H4 (cell line): ENCODE data around the gene ACOXL. TPM values are rescaled to one million over a fixed set of nuclear protein-coding genes. Genes with fewer than 3 reads are reported as not detected.

ENCODE experiments used
- DNase-seq: peaks from one replicate; pipeline ENCODE4 v3.0.0-alpha.2; 2015; ENCODE audit warnings: low spot score
- total RNA-seq: library from RNA; depleted of rRNA; stranded (reverse); fragments of >200 nt; shearing (Covaris generic); gene quantifications from 2 replicates; pipeline ENCODE4 v1.2.3, GENCODE V29; 2014

The ACOXL gene
- total RNA-seq, 1 experiment from 2014 or later: not detected

DNA sequence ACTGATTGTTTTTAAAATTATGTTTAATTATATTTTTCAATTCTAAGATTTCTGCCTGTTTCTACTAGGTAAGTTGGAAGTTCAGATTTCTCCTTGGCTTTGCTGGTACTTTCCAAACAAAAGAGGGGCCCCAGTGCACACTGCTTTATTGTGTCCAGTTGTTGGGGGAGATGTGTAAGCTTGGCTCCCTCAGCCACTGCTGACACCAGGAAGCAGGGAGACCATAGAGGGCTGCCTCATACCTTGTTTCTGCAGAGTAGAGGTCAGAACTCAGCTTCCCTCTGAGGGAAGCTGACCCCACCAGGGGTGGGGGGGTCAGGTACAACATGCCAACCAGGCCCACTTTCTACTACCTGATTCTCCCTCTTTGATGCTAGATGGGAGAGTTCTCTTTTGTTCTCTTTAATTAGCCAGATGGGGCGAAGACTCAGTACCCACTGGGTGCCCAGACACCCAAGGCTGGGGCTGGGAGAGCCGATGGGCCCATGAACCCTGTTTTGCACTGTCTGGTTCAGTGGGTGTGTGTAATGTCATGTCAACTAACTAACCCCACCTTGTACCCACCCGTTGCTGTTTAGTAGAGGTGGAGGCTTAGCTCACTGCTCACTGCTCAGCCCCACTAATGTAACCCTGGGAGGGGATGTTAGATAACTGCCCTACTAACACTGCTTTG lies 403.0 kb downstream of the ACOXL start:
- no peak for DNase-seq

DNA sequence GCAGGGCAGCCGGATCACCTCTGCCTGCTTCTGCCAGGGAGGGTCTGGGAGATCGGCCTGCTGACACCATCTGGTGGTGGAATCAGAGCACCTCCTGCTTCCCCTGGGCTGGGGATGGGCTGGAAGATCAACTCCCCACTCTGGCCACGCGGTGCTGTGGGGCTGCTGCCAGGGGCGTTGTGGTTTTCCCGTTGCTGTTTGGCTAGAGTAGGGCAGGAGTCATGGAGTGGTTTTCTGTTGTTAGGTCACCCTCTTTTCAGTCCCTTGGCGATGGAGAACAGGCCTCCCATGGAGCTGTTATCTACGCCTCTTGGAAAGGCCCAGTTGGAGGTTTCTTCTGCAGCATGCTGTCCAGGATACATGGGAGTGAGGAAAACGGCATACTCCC lies 403.5 kb downstream of the ACOXL start:
- DNase-seq: peak; percentile 71

DNA sequence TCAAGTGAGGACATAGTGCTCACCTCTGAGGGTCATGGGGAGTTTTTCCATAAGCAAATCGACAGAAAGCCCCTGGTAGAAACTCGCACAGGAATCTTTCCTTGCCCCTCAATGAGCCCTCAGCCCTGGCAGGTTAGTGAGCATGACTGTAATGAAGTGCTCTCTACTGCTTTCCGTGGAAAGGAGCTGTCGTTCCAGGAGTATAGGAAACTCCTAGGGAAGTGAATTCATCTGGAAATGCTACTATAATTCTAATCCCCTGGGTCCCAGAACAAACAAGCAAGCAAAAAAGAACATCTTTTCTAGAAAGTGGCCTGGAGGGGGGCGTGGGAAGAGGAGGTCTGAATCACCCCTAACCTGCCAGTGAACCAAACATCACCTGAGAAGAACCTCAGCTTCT lies 406.5 kb downstream of the ACOXL start:
- no peak for DNase-seq

DNA sequence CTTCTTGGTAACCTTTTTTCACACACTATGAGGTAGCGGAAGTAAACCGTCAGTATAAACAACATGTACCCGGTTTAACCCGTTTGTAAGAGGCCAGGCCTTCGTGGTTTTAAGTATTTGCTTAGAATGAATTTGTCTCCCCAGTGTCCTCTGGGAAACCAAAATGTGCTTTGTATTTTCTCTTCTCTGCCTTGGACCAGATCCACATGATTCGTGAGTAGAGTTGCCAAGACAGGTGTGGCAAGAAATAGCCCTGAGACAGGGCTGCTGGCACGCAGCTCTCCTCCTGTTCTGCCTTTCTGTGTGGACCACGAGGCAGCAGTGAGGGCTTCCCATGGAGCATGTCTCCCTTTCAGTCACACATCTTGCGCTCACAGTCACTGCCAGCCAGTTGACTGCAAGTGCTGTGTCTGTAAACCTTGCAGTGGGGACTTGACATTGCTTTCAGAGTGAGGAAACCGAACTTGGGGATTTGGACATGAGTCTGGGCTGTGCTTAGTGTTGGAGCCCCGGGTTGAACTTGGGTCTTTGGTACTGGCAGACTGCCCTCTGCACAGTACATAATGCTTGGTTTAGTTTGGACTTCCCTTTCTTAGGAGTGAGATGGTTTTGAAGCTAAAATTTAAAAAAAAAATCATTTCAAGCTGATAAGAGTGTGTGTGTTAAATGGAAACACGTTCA lies 407.4 kb downstream of the ACOXL start:
- DNase-seq: no peak

DNA sequence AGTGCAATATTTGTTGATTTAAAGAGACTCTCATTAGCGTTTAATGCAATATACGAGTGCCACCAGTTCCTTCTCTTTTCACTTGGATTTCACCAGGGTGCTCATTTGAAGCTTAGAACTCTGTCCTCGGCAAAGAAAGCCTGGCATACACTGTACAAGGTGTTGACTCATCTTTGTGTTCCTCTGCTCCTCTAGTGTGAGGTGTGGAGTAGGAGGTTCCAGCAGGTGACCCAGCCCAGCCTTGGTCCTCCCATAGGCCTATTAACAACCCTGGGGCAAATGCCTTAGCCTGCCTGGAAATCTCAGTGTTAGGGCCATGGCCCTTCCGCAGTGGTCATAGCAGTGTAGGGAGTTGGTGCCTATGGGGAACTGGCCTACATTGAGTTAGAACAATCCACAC lies 408.4 kb downstream of the ACOXL start:
- DNase-seq: no peak

DNA sequence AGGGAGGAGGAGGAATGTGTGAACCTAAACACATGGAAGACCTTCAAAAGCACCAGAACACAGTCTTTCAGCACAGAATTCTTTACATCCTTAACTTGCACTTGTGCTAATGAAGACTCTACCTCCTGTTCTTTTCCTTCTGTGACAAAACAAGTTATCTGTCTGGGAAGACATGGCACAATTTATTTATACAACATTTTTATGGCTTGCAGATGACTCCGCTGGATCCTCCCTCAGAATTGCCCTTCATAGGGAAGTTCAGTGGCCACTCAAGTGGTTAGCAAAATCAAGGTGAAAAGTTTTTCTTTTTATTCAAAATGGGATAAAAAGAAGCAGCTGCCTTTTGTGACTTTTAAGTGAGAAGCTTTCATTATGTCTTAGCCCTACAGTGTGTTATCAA lies 409.7 kb downstream of the ACOXL start:
- DNase-seq: no peak

DNA sequence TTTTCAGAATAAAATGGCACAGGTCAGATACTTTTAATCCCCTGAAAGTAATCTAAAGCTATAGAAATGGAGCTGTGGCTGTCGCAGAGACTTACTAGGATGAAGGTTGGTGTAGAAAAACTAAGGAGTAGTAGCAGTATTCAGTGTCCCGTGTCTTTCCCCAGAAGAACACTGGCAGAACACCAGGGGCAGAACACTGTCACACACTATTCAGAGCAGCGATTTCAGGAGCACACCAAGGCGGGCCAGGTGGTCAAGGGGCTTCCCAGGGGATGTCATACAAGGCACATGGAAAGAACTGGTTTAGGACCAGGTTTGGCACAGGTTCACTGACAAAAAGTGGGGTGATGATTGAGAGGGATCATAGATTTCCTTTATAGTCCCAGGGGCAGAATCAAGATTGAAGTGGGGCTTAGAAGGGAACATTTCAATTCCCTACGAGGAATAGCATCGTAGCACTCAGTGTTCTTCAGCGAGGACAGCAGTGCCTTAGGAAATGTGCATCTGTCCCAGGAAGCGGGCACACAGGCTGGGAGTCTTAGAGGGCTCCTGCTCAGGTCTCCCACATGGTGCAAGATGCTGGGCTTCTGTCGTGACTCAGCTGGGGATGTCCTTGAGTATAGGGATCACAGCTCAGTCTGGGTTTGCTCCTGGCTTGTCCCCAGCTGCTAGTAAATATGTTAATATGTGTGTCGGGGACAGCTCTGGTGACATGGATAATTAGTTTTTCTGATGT lies 410.9 kb downstream of the ACOXL start:
- no peak for DNase-seq

DNA sequence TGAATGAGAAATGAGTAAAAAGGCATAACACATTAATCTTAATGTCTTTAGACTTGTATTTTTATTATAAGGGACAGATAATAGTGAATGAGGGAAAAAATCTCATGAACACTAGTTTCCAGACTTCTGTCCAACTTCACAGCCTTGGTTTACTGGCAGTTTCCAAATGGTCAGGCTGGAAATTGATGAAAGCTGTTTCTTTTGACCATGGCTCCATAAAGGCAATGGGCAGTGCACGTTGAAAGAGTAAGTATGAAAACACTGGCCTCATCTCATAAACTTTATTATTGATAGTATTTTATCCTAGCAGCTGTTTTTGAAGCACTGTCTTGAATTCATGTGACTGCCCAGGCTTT lies 411.4 kb downstream of the ACOXL start:
- DNase-seq: no peak

DNA sequence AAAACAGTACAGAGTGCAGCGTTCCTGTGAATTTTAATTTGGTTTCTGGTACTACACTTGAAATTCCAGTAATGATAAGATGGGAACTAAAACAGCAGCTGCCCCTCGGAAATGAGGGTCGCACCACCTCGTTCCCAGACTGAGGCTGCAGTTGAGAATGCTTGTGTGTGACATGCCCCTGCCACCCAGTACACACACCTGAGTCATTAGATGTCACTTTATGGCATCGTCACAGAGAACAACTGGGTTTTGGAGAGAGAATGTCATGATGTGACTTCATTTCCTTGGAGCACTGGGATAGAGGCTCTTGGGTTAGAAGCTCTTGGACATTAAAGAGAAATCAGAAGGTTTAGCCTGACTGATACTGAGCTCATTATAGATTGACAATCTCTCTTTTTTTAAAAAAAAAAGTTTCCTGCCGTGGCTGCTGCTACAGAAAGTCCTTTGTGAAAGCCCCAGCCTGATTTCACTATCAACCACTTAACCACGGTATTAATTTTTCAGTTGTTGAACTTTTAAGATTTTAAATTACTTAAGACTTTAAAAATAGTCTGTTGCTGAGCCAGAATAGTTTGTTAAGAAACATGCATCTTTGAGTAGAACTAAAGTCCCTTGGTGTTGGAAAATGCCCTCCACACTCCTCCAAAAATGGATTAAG lies 412.9 kb downstream of the ACOXL start:
- no peak for DNase-seq

DNA sequence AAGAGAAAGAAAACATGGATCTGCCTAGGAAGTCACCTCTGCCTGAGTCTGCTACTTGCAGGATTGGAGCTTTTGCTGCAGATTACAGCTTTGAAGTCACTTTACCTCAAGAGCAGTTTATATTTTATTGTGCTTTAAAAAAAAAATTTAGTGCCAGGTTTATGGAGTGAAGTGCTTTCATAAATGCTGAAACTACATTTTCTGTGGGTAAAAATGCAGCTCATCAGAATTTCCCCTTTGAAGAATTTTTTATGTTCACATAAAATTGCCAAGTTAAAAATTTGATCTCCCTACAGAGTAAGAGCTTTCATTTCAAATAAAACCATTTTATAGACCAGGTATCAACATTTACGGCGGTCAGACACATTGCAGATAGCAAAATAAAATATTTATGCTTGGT lies 413.6 kb downstream of the ACOXL start:
- no peak for DNase-seq

DNA sequence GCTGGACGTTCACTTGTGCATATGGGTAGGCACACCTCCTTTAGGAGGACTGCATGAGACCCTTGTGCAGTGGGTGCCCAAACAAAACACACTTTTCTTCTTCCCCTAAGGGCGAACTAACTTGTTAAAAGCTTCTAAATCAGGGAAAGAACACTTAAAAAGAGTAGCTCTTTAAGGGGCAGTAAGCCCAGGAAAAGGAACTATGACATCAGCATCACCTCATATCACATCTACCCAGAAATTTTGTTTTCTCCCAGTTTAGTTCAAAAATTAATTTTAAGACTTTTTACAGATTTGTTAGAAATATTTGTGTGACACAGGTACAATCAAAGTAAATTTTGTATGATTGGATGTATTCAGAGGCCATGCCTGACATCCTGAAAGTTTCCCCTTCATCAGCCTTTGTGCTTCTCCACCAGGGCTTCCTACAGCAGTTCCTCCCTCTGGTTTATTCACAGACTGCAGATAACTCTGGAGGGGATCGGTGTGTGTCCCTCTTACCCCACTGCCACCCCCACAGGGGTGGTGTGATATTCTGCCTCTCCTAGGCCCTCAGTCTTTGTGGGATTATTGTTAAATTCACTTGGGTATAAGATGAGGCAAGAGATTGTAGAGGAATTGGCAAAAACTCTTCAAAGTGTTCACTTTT lies 416.0 kb downstream of the ACOXL start:
- DNase-seq: no peak

DNA sequence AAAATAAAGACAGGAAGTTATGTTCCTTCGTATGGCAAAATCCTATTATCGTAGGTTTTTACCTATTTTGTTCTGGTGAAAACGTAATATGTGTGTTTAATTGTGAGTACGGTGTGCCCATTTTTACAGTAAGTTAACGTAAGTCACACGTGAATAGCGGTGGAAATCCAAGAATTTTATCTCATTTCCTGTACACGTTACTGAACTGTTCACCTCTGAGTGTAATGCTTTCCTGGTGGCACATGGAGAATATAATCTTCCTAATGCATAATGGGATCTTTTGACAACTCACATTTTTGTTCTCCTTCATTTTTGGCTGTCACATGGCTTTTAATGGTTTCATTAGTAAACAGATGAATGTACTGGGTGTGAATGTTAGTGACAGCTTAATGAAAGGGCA lies 416.6 kb downstream of the ACOXL start:
- no peak for DNase-seq

DNA sequence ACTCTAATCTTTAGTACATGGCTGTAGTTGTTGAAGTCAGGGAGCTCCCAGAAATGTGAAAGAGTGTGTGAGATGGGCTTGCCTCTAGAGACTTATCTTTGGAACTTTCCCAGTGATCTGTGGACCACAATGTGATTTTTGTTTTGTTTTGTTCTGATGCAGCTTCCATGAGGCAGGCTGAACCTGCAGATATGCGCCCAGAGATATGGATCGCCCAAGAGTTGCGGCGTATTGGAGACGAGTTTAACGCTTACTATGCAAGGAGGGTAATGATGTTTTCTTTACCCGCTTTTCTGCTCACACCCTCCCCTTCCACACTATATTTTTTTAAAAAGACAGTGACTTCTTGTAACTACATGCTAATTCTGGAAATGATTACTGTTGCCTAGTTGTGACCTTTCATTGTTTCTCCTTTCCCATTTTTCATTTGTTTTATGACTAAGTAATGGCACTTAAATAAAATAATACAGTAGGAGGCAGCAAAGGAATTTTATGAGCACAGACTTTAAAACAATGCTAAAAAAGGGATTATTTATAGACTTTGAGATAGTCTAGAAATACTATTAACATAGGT lies 417.6 kb downstream of the ACOXL start:
- DNase-seq: no peak

DNA sequence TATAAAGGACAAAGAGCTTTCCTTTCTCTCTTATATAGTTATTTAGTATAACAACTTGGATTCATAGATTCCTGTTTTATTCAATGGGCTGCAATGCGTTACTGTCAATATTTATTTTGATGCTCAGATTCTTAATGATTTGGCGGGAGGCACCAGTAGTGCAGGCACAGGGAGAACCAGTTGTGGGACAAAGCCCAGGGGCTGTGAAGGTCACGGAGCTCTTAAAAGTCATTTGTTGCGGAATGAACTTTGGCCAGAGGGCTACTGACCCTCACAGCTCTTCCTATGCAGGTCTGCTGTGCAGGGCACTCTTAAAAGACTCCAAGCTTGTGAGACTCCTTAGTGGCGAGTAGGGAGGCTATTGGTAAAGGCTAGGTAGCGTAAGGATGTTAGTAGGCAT lies 422.4 kb downstream of the ACOXL start:
- no peak for DNase-seq

DNA sequence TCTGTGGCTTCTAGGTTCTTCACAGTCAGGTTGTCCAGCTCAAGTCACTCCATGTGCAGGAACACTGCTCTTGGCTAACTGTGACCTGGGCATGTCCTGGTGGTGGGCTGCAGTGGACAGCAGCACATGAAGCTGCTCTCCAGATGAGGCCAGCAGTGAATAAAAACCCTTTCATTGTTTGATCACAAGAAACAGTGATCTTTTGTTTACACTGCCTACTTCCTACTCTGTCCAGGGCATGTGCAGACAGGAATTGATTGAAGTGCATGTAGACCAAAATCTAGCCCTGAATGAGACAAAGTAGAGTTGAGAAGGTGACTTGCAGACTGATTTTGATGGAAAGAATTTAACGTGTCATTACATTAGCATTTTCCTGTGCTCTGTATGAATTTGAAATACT lies 423.2 kb downstream of the ACOXL start:
- no peak for DNase-seq

DNA sequence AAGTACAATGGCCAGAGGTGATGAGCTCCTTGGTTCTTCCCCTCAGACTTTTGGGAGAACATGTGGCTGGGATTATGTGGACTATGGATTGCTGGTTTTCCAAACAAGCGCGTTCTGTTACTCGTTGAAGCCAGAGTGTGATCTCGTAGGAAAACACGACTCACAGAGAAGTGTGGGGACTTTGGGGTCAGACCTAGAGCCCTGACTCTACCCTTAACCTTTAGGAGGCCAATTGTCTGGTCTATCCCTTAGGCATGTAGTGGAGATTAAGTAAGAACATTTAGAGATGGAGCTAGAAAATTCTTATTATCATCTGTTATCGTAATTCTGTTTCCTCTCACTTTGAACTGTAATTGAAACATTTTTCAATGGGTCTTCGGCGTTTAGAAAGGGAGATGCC lies 424.2 kb downstream of the ACOXL start:
- no peak for DNase-seq

DNA sequence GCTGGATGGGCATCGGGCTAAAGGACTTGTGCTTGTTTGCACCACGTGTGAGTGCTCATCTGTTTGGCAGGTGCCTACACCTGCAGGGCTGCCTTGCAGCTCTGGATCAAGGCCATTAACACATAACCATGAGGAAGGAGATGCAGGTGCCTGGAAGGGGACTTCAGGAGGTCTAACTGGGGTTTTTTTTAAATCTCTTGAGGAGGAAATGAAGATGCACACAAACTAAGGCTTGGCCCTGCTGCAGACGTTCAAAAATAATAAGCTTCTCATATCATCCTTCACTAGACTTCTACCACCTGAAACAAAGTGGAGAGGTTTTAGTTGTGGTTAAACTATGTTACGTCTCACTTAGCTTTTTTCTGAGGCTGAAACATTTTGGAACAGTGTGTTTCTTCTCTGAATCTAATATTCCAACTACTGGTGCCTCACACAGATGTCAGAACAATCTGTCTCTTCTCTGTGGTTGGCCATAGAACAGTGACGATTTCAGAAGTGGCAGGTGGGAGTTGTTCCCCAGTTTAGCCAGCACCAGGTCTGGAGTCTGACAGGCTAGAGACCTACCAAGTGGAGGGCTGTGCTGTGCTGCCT lies 424.8 kb downstream of the ACOXL start:
- no peak for DNase-seq

DNA sequence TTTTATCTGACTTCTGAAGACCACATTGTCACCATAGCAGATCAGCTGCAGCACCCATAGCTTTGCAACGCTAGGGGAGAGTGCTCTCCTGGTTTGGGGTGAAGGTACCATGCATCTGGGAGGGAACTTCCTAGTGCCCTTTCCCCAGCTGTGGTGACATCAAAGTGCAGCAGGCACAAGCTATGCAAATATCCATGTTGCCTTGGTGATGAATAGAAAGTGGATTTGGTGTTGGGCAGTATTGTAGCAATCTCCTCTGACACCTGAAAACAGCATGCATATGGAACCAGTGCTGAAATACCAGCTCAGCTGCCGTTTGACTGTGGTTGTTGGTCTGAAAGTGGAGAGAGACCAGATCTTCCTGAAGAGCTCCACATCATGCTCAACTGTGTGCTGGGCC lies 425.4 kb downstream of the ACOXL start:
- no peak for DNase-seq

DNA sequence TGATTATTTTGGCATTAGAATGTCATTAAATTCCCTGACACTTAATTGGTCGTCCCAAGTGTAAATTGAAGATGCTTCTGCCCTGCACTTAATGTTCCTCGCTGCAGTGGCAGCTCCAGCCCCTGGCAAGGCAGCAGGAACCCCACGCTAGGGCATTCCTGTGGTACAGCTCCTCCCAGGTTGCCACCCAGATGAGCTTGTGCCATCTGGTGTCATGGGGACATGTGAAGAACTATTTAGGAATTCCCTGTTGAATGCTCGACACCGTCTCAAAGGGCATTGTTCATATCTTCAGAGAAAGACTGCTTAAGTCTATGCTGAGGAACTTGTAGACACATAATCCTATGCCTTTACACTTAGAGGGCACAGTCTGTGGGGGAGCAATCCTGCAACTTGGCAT lies 427.3 kb downstream of the ACOXL start:
- DNase-seq: no peak

DNA sequence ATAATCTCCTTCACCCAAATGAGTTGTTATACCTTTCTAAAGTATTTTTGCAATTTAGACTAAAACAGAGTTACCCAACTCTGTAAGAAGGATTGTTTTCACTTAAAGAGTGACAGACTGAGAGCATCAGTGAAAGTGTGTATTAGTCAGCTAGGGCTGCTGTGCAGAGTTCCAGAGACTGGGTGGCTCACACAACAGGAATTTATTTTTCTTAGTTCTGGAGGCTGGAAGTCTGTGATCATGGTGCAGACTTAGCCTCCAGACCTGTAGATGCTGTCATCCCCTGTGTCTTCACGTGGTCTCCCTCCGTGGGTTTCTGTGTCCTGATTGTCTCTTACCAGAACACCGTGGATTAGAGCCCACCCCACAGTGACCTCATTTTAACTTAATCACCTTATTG lies 428.4 kb downstream of the ACOXL start:
- no peak for DNase-seq

DNA sequence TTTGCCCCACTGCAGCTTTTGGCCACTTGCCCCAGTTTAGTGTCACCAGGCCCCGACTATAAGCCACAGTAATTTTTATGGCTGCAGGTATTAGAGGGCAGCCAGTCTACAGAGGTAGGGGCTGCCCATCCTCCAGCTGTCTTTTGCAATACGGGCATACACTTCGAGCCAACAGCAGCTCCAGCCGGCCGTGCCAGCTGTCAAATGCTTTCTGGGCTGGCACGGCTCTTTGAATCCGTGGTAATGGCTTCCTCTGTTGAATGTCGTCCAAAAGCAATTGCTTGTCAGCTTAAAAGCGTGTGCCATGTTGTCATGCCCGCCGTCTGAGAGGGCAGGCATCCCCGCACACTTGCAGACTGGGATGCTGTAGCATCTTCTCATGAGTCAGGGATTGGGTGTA lies 429.6 kb downstream of the ACOXL start:
- DNase-seq: no peak
